Mucosa of rectum (tissue), 2 donors: ENCODE data around the gene SEC16B.

Experiments used
- H3K27ac ChIP-seq, 2 donors: one replicate each; pipeline ENCODE4 v1.7.0; 2013; ENCODE audit warnings: inconsistent platforms in 2 of 2, low read depth in 2 of 2, low read length in 2 of 2
- H3K27me3 ChIP-seq, 2 donors: one replicate each; pipeline ENCODE4 v1.7.0; 2013; ENCODE audit warnings: low read length in 2 of 2; ENCODE audit not compliant: control insufficient read depth in 2 of 2, insufficient read depth in 2 of 2
- H3K36me3 ChIP-seq, 2 donors: one replicate each; pipeline ENCODE4 v1.7.0; 2013; ENCODE audit warnings: low read length in 2 of 2; ENCODE audit not compliant: control insufficient read depth in 2 of 2, insufficient read depth in 2 of 2
- H3K4me1 ChIP-seq, 2 donors: one replicate each; pipeline ENCODE4 v1.7.0; 2013; ENCODE audit warnings: low read length in 2 of 2, mild to moderate bottlenecking in 1 of 2; ENCODE audit not compliant: control insufficient read depth in 2 of 2, insufficient read depth in 2 of 2
- H3K4me3 ChIP-seq, 2 donors: one replicate each; pipeline ENCODE4 v1.7.0; 2013; ENCODE audit warnings: low read length in 2 of 2
- H3K9ac ChIP-seq, 2 donors: one replicate each; pipeline ENCODE4 v1.7.0; 2013; ENCODE audit warnings: low read length in 2 of 2, low read depth in 1 of 2, mild to moderate bottlenecking in 1 of 2
- H3K9me3 ChIP-seq, 2 donors: one replicate each; pipeline ENCODE4 v1.7.0; 2013; ENCODE audit warnings: low read length in 2 of 2; ENCODE audit not compliant: control insufficient read depth in 2 of 2
- donor health status: healthy.
- donor health status: Normal muscosa, but diverticular disease.

The SEC16B gene

GRCh38 chr1:177944016-177944949 is 25.6 kb downstream of the SEC16B start:
- Histone ChIP-seq H3K36me3 (peaks cover 11 to 21% of the 10 kb centered on the region in 2 donors), H3K4me3 (no peak overlapping the region), H3K4me1 (no peaks in the 10 kb centered on the region), H3K27me3 (no peaks in the 10 kb centered on the region), H3K27ac (no peak overlapping the region), H3K9me3 (no peaks in the 10 kb centered on the region), H3K9ac (no peak overlapping the region)

- H3K27ac ChIP-seq, result no peak overlapping the region
- no peak overlapping the region for H3K4me3 ChIP-seq
- no peak overlapping the region for H3K9ac ChIP-seq
- H3K4me1 ChIP-seq, result no peaks in the 10 kb centered on the region
- H3K36me3 ChIP-seq, result peaks cover 13 to 21% of the 10 kb centered on the region in 2 donors
- H3K9me3 ChIP-seq, result no peaks in the 10 kb centered on the region
- H3K27me3 ChIP-seq, result no peaks in the 10 kb centered on the region
Observed at GRCh38 chr1:177941976-177942375, 27.9 kb downstream of the SEC16B start.

- Histone ChIP-seq H3K27me3 (no peaks in the 10 kb centered on the region), H3K9me3 (no peaks in the 10 kb centered on the region), H3K27ac (no peak overlapping the region), H3K36me3 (peaks cover 15 to 23% of the 10 kb centered on the region in 2 donors), H3K4me1 (no peaks in the 10 kb centered on the region), H3K9ac (no peak overlapping the region), H3K4me3 (no peak overlapping the region)
Observed at GRCh38 chr1:177940682-177941081, 29.2 kb downstream of the SEC16B start.

- peaks cover 10 to 19% of the 10 kb centered on the region in 2 donors for H3K36me3 ChIP-seq
- H3K27ac ChIP-seq, result no peak overlapping the region
- no peaks in the 10 kb centered on the region for H3K27me3 ChIP-seq
- H3K9ac ChIP-seq, result no peak overlapping the region
- no peaks in the 10 kb centered on the region for H3K9me3 ChIP-seq
- no peaks in the 10 kb centered on the region for H3K4me1 ChIP-seq
- no peak overlapping the region for H3K4me3 ChIP-seq
Observed at GRCh38 chr1:177937931-177938330, 31.9 kb downstream of the SEC16B start.

GRCh38 chr1:177937174-177937770 is 32.6 kb downstream of the SEC16B start:
- Histone ChIP-seq H3K36me3 (peaks cover 10 to 24% of the 10 kb centered on the region in 2 donors), H3K4me3 (no peak overlapping the region)

GRCh38 chr1:177935638-177936415 is 34.0 kb downstream of the SEC16B start:
- no peak overlapping the region for H3K27ac ChIP-seq
- peaks cover 7 to 18% of the 10 kb centered on the region in 2 donors for H3K36me3 ChIP-seq
- no peaks in the 10 kb centered on the region for H3K27me3 ChIP-seq
- no peak overlapping the region for H3K4me3 ChIP-seq
- no peak overlapping the region for H3K9ac ChIP-seq
- no peaks in the 10 kb centered on the region for H3K4me1 ChIP-seq
- H3K9me3 ChIP-seq, result no peaks in the 10 kb centered on the region

More at GRCh38 chr1:177937174-177937770, 32.6 kb downstream of the SEC16B start:
- Histone ChIP-seq H3K27ac (no peak overlapping the region), H3K4me1 (no peaks in the 10 kb centered on the region), H3K9ac (no peak overlapping the region), H3K27me3 (no peaks in the 10 kb centered on the region), H3K9me3 (no peaks in the 10 kb centered on the region)

- Histone ChIP-seq H3K36me3 (peaks cover 7 to 22% of the 10 kb centered on the region in 2 donors), H3K4me1 (no peaks in the 10 kb centered on the region), H3K9ac (no peak overlapping the region), H3K4me3 (no peak overlapping the region), H3K9me3 (no peaks in the 10 kb centered on the region), H3K27ac (no peak overlapping the region), H3K27me3 (no peaks in the 10 kb centered on the region)
Observed at GRCh38 chr1:177934927-177935326, 34.9 kb downstream of the SEC16B start.

- Histone ChIP-seq H3K36me3 (peaks cover 4 to 26% of the 10 kb centered on the region in 2 donors), H3K27ac (no peak overlapping the region)
Observed at GRCh38 chr1:177934461-177934860, 35.4 kb downstream of the SEC16B start.

GRCh38 chr1:177933881-177934280 is 36.0 kb downstream of the SEC16B start:
- H3K9me3 ChIP-seq, result no peaks in the 10 kb centered on the region
- H3K27ac ChIP-seq, result no peak overlapping the region
- H3K4me3 ChIP-seq, result no peak overlapping the region
- H3K27me3 ChIP-seq, result no peaks in the 10 kb centered on the region
- H3K36me3 ChIP-seq, result peaks cover 4 to 30% of the 10 kb centered on the region in 2 donors
- H3K9ac ChIP-seq, result no peak overlapping the region
- H3K4me1 ChIP-seq, result no peaks in the 10 kb centered on the region

More at GRCh38 chr1:177934461-177934860, 35.4 kb downstream of the SEC16B start:
- Histone ChIP-seq H3K4me1 (no peaks in the 10 kb centered on the region), H3K9me3 (no peaks in the 10 kb centered on the region), H3K27me3 (no peaks in the 10 kb centered on the region), H3K4me3 (no peak overlapping the region), H3K9ac (peak overlapping the region in 1 of 2 donors; percentile 14)
